GM18498 (cell line): ENCODE data around the gene FASLG.
A peak's percentile ranks its signal among the peaks of the same experiment; 100 is the strongest.
"Not testable (repeated sequence)": the region's sequence is repeated elsewhere in the genome, so short reads cannot be mapped to it uniquely, and the experiment has no call there.

ENCODE experiments used
- ATAC-seq: cut with Tn5 transposase; IDR thresholded peaks from one replicate; pipeline ENCODE4 v1.9.1; 2021; ENCODE audit warnings: mild to moderate bottlenecking, moderate library complexity; ENCODE audit not compliant: unreplicated experiment

The FASLG gene

GRCh38 chr1:172679000-172679772, 20.3 kb downstream of the FASLG start:
- ATAC-seq: no peak

GRCh38 chr1:172680244-172680643, 21.3 kb downstream of the FASLG start:
- no peak for ATAC-seq

GRCh38 chr1:172680733-172681275, 21.9 kb downstream of the FASLG start:
- ATAC-seq: no peak

- no peak for ATAC-seq
Measured at GRCh38 chr1:172682812-172683211, 23.9 kb downstream of the FASLG start.

GRCh38 chr1:172686143-172686542, 27.2 kb downstream of the FASLG start:
- ATAC-seq: no peak

GRCh38 chr1:172688428-172689085, 29.7 kb downstream of the FASLG start:
- not testable (repeated sequence) for ATAC-seq

- ATAC-seq: not testable (repeated sequence)
Measured at GRCh38 chr1:172690925-172691324, 32.0 kb downstream of the FASLG start.

GRCh38 chr1:172697534-172698002, 38.7 kb downstream of the FASLG start:
- ATAC-seq: no peak

- ATAC-seq: no peak
Measured at GRCh38 chr1:172698224-172698623, 39.3 kb downstream of the FASLG start.

- ATAC-seq: peak; percentile 86
Measured at GRCh38 chr1:172699111-172699510, 40.2 kb downstream of the FASLG start.

GRCh38 chr1:172699695-172700227, 40.9 kb downstream of the FASLG start:
- no peak for ATAC-seq

- ATAC-seq: no peak
Measured at GRCh38 chr1:172700556-172700955, 41.7 kb downstream of the FASLG start.

GRCh38 chr1:172704001-172704400, 45.1 kb downstream of the FASLG start:
- no peak for ATAC-seq

GRCh38 chr1:172704420-172705210, 45.7 kb downstream of the FASLG start:
- no peak for ATAC-seq

- no peak for ATAC-seq
Measured at GRCh38 chr1:172708452-172708851, 49.5 kb downstream of the FASLG start.

- ATAC-seq: no peak
Measured at GRCh38 chr1:172711558-172711957, 52.7 kb downstream of the FASLG start.

- no peak for ATAC-seq
Measured at GRCh38 chr1:172713466-172713865, 54.6 kb downstream of the FASLG start.
